Suprapubic skin (tissue), 4 donors: Measurements from ENCODE around the gene ANO2. TPM values are rescaled to one million over a fixed set of nuclear protein-coding genes. Genes with fewer than 3 reads are reported as not detected.

Experiments
- DNase-seq, 2 donors: peaks; one replicate each; pipeline ENCODE4 v3.0.0-alpha.2; 2019; ENCODE audit warnings: low spot score in 2 of 2
- H3K27ac ChIP-seq: fragments of 200-600 bp; sonication (generic); one replicate; pipeline ENCODE4 v1.5.1; 2019
- H3K27me3 ChIP-seq: fragments of 200-600 bp; sonication (generic); one replicate; pipeline ENCODE4 v1.5.1; 2019
- H3K36me3 ChIP-seq: fragments of 200-600 bp; sonication (generic); one replicate; pipeline ENCODE4 v1.5.1; 2019
- H3K4me1 ChIP-seq: fragments of 200-600 bp; sonication (generic); one replicate; pipeline ENCODE4 v1.5.1; 2019
- H3K4me3 ChIP-seq: fragments of 200-600 bp; sonication (generic); one replicate; pipeline ENCODE4 v1.5.1; 2019; ENCODE audit warnings: mild to moderate bottlenecking
- H3K9me3 ChIP-seq: fragments of 200-600 bp; sonication (generic); one replicate; pipeline ENCODE4 v1.5.1; 2019
- EP300 ChIP-seq: sonication (generic); formaldehyde crosslinking; IDR thresholded peaks from one replicate; pipeline ENCODE4 v1.6.1; 2017; ENCODE audit warnings: antibody characterized with exemption
- POLR2A ChIP-seq, 2 donors: fragments of 450-650 bp; IDR thresholded peaks; one replicate each; pipeline ENCODE4 v1.6.1; 2017; ENCODE audit warnings: antibody characterized with exemption in 2 of 2, mild to moderate bottlenecking in 2 of 2, moderate library complexity in 2 of 2
- POLR2AphosphoS5 ChIP-seq, 3 donors: sonication (generic); formaldehyde crosslinking; IDR thresholded peaks; one replicate each; pipeline ENCODE4 v1.6.1; 2017; ENCODE audit warnings: antibody characterized with exemption in 3 of 3
- WGBS: methylation state at CpG from one replicate; pipeline ENCODE4 v1.1.5; 2018; 5-methylcytosine and 5-hydroxymethylcytosine counted together
- total RNA-seq, 4 donors: library from RNA; depleted of rRNA; stranded (reverse); fragments of >200 nt; gene quantifications; one replicate each; pipeline ENCODE4 v1.1.0, GENCODE V29; 2016
- TF ChIP-seq, protein P1 (sequence below), 2 donors: fragments of 200-600 bp in 1 of 2; fragments of 450-650 bp in 1 of 2; sonication (generic) in 1 of 2; IDR thresholded peaks; one replicate each; pipeline ENCODE4 v1.5.1; 2016 to 2019; ENCODE audit warnings: antibody characterized with exemption in 2 of 2, mild to moderate bottlenecking in 1 of 2, moderate library complexity in 1 of 2

Gene ANO2
- total RNA-seq, 4 donors from 2014 or later: 1.1 to 9.7 (median 2.0) TPM

DNA sequence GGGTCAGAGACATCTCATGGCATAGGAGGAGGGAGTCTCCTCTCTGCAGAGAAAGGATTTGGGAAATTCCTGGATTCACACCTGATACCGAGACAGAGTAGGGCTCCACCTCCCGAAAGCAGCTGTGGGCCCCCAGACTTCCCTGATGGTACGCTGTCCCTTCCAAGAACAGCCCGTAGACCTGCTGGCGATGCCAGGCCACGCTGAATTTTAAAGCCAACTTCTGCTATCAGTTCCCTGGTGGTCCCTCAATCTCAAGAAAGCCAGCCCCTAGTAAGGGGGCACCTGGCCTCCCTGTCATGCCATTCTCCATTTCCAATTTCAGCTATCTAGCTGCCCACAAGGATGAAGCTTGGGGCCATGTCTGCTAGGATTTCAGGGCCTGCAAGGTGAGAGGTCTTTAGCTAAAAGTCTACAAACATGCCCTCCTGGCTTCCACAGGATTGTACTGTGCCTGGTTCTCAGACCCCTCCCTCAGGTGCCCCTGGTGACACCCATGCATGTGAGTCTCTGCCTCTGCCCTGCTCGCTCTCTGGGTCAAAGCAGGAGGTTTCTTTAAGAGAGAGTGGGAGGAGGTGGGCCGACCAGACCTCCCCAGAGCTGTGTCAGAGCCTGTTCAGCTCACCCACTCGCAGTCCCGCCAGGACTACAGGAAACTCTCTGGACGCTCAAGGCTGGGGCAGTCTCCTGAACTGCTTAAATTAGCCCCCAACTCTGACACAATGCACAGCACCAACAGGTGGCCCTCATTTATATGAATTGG, 30.5 kb downstream of the ANO2 start:
- H3K4me3 ChIP-seq: no peak overlapping the region
- no peaks in the 10 kb centered on the region for H3K9me3 ChIP-seq
- TF ChIP-seq POLR2AphosphoS5 (IDR thresholded peaks at IDR 0.05) (no peak), EP300 (no peak), POLR2A (IDR thresholded peaks at IDR 0.05) (no peak)
- TF ChIP-seq, protein P1, sequence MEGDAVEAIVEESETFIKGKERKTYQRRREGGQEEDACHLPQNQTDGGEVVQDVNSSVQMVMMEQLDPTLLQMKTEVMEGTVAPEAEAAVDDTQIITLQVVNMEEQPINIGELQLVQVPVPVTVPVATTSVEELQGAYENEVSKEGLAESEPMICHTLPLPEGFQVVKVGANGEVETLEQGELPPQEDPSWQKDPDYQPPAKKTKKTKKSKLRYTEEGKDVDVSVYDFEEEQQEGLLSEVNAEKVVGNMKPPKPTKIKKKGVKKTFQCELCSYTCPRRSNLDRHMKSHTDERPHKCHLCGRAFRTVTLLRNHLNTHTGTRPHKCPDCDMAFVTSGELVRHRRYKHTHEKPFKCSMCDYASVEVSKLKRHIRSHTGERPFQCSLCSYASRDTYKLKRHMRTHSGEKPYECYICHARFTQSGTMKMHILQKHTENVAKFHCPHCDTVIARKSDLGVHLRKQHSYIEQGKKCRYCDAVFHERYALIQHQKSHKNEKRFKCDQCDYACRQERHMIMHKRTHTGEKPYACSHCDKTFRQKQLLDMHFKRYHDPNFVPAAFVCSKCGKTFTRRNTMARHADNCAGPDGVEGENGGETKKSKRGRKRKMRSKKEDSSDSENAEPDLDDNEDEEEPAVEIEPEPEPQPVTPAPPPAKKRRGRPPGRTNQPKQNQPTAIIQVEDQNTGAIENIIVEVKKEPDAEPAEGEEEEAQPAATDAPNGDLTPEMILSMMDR (IDR thresholded peaks at IDR 0.05): no peak
- H3K36me3 ChIP-seq: no peaks in the 10 kb centered on the region
- no peaks in the 10 kb centered on the region for H3K4me1 ChIP-seq
- peaks cover 14% of the 10 kb centered on the region for H3K27me3 ChIP-seq
- no peak overlapping the region for H3K27ac ChIP-seq
- DNase-seq: no peak
- 80% methylated on average over 6 of the region's 11 CpGs for WGBS

DNA sequence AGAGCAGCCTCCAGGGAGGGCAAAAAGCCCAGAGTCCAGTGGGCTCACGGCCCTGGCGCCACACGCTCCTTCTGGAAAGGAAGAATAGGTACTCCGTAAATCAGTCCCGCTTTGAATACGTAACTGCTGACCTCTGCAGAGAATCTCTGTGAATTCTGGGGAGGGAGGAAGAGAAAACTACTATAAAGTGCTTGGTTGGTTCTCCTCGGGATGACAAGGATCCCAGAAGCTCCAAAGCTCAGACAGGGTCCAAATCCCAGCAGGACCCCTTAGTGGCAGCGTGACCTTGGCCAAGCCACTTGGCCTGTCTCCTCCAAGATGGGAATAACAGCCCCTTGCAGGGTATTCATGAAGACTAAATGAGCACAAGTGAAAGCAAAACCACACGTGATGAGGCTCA, 31.7 kb downstream of the ANO2 start:
- Histone ChIP-seq H3K27me3 (peaks cover 18% of the 10 kb centered on the region), H3K4me1 (no peaks in the 10 kb centered on the region), H3K27ac (no peak overlapping the region), H3K4me3 (no peak overlapping the region), H3K36me3 (no peaks in the 10 kb centered on the region), H3K9me3 (no peaks in the 10 kb centered on the region)
- TF ChIP-seq POLR2A (IDR thresholded peaks at IDR 0.05) (no peak), EP300 (no peak), POLR2AphosphoS5 (IDR thresholded peaks at IDR 0.05) (no peak)
- TF ChIP-seq, protein P1 (IDR thresholded peaks at IDR 0.05): no peak
- DNase-seq: no peak
- 82% methylated on average over 9 of the region's 9 CpGs for WGBS

DNA sequence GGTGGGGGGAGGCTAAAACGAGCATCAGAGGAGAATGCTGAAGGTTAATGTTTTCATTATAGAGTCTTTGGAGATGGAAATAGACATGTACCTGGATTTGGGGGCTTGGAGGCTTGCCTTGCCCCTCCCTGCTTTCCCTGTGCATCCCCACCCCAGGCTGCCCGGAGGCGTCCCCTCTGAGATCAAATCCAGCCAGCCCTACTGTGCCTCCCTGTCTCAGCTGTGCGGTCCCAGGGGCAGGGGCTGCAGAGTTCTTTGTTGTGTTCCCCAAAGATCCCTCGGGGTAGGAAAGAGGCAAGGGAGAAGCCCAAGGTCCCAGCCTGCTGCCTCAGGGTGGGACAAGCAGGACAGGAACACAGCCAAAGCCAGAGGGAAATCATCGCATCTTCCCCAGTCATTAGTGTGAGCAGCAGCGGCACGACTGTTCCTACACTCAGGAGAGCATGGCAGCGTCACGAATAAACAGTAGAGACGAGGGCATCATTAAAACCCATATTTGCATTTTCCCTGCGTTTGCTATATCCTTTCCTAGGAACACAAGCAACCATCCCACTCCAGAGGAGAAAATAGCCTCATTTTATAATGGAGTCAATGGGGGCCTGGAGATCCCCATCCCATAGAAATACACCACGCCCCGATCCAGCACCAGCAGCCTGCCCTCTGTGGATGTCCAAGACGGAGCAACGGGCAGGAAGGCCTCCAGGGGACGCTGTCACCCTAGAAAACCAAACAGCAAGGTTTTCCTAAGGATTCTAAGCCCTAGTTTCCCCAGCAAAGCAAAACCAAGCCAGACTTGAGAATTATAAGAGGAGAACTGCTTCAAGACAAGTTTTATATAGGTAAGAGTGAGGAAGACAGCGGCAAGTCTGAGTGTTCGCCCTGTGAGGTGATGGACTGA, 32.4 kb downstream of the ANO2 start:
- H3K36me3 ChIP-seq: no peaks in the 10 kb centered on the region
- H3K27me3 ChIP-seq: peaks cover 18% of the 10 kb centered on the region
- H3K27ac ChIP-seq: no peak overlapping the region
- H3K4me1 ChIP-seq: no peaks in the 10 kb centered on the region
- H3K9me3 ChIP-seq: no peaks in the 10 kb centered on the region
- DNase-seq: no peak
- 80% methylated on average over 19 of the region's 19 CpGs for WGBS
- TF ChIP-seq, protein P1 (IDR thresholded peaks at IDR 0.05): no peak
- TF ChIP-seq POLR2AphosphoS5 (IDR thresholded peaks at IDR 0.05) (no peak), EP300 (no peak), POLR2A (IDR thresholded peaks at IDR 0.05) (no peak)
- no peak overlapping the region for H3K4me3 ChIP-seq

DNA sequence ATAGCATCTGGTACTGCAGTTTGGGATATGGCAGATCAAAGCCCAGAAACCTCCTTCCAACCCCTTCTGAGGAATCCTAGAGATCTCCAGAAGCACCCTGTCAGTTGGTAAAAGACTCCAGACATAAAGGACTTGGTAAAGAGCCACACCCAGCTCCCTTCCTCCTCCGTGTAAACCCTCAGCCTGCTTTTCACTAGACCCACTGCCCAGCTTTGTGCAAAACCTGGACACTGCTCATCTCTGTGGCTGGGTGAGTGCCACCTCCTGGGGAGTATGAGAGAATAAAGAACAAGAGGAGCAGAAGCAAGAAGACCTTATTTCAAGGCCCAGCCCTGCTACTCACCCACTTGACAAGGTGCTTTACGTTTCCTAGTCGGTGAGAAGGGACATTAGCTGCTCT, 33.0 kb downstream of the ANO2 start:
- Histone ChIP-seq H3K27ac (no peak overlapping the region), H3K4me1 (no peaks in the 10 kb centered on the region), H3K4me3 (no peak overlapping the region), H3K36me3 (no peaks in the 10 kb centered on the region), H3K9me3 (no peaks in the 10 kb centered on the region), H3K27me3 (peaks cover 18% of the 10 kb centered on the region)
- no peak for DNase-seq
- TF ChIP-seq, protein P1 (IDR thresholded peaks at IDR 0.05): no peak
- no peak for TF ChIP-seq POLR2AphosphoS5 (IDR thresholded peaks at IDR 0.05)
- no peak for TF ChIP-seq POLR2A (IDR thresholded peaks at IDR 0.05)
- no peak for TF ChIP-seq EP300
- WGBS: 50% methylated on average over 3 of the region's 3 CpGs
